Kidney epithelial cell (primary cell): ENCODE results near the gene FAM107B. TPM values are rescaled to one million over a fixed set of nuclear protein-coding genes. Genes with fewer than 3 reads are reported as not detected.

Experiments
- DNase-seq: peaks from one replicate; pipeline ENCODE4 v3.0.0-alpha.2; 2010; ENCODE audit warnings: low read depth
- H3K27me3 ChIP-seq: 2 replicates; pipeline ENCODE4 v1.6.0; 2011; ENCODE audit warnings: low read length; ENCODE audit not compliant: control insufficient read depth, insufficient read depth
- H3K36me3 ChIP-seq: 2 replicates; pipeline ENCODE4 v1.5.1; 2011; ENCODE audit warnings: low read length; ENCODE audit not compliant: control insufficient read depth, insufficient read depth
- H3K4me3 ChIP-seq: 2 replicates; pipeline ENCODE4 v1.5.1; 2011; ENCODE audit warnings: low read depth, mild to moderate bottlenecking, control low read depth, low read length
- total RNA-seq: library from RNA; depleted of rRNA; stranded (reverse); fragments of >200 nt; gene quantifications from 2 replicates; pipeline ENCODE4 v1.2.3, GENCODE V29; 2015
- TF ChIP-seq, protein P1 (sequence below): IDR thresholded peaks from 2 replicates; pipeline ENCODE4 v1.5.1; 2011; ENCODE audit warnings: mild to moderate bottlenecking, moderate library complexity, low read length, control low read depth, inconsistent platforms; ENCODE audit not compliant: insufficient read depth, poor library complexity, severe bottlenecking

The FAM107B gene
- total RNA-seq, 1 donor from 2014 or later, result 33.5 TPM

DNA sequence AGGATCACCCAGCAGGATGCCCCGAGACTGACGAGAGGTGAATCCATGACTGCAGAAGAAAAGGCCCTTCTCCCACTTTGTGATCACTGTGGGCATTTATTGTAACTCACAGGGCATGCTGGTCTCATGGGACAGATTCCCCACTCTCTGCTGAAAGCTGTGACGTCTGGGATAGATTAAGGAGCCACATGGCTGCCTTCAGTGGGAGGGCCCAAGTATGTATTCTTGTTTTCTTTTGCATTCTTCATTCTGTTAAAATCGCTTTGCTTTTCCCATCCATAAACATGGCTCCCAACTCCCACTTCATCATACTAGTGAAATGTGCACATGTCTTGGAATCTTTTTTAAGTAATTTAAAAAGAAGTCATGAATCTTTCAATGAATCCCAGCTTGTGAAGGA is 67.2 kb downstream of the FAM107B start:
- no peak for DNase-seq
- TF ChIP-seq, protein P1, sequence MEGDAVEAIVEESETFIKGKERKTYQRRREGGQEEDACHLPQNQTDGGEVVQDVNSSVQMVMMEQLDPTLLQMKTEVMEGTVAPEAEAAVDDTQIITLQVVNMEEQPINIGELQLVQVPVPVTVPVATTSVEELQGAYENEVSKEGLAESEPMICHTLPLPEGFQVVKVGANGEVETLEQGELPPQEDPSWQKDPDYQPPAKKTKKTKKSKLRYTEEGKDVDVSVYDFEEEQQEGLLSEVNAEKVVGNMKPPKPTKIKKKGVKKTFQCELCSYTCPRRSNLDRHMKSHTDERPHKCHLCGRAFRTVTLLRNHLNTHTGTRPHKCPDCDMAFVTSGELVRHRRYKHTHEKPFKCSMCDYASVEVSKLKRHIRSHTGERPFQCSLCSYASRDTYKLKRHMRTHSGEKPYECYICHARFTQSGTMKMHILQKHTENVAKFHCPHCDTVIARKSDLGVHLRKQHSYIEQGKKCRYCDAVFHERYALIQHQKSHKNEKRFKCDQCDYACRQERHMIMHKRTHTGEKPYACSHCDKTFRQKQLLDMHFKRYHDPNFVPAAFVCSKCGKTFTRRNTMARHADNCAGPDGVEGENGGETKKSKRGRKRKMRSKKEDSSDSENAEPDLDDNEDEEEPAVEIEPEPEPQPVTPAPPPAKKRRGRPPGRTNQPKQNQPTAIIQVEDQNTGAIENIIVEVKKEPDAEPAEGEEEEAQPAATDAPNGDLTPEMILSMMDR, result no peak
- Histone ChIP-seq H3K36me3 (no peaks in the 10 kb centered on the region), H3K27me3 (no peaks in the 10 kb centered on the region), H3K4me3 (no peak overlapping the region)

DNA sequence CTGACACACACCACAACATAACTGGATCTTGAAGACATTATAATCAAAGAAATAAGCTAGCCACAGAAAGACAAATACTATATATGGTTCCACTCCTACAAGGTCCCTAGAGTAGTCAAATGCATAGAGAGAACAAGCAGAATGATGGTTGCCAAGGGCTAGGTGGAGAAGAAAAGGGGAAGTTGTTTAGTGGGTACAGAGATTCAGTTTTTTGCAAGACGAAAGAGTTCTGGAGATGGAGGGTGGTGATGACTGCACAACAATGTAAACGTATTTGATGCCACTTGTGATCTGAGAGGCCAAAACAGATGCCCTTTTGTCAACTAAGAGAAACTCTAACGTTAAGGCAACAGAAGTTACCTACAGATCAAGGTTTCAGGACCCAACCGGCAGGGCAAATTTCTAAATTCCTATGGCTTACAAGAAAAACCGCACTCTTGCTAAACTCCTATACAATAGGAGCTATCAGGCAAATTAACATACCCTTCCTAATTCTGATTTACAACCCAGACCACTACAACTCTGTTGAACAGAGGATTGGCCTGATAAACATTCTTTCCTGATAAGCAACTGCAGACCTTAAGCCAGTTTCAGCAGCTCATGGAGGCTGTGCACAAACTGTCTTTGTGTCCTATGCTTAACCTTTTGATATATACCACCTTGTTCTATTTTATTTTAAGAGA is 69.0 kb downstream of the FAM107B start:
- no peaks in the 10 kb centered on the region for H3K36me3 ChIP-seq
- no peak overlapping the region for H3K4me3 ChIP-seq
- no peak for DNase-seq
- TF ChIP-seq, protein P1, result no peak
- H3K27me3 ChIP-seq, result no peaks in the 10 kb centered on the region

DNA sequence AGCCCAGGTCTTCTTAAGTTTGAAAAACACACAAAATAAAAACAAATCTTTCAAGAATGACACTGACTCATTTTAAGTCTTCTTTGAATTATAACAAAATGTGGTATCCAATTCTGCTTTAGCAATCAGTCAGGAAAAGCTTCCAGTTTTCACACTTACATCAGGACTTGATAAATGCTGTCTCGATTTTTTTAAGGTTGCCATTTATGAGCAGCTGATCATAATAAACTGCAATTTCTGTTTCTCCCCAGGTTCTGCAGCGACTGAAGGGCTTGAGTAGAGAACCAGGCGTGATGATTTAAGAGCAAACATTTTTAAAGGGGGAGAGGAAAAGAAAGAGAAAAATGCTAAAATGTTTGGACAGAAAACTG is 71.1 kb downstream of the FAM107B start:
- Histone ChIP-seq H3K4me3 (no peak overlapping the region), H3K27me3 (no peaks in the 10 kb centered on the region), H3K36me3 (no peaks in the 10 kb centered on the region)
- DNase-seq, result no peak
- TF ChIP-seq, protein P1, result no peak

DNA sequence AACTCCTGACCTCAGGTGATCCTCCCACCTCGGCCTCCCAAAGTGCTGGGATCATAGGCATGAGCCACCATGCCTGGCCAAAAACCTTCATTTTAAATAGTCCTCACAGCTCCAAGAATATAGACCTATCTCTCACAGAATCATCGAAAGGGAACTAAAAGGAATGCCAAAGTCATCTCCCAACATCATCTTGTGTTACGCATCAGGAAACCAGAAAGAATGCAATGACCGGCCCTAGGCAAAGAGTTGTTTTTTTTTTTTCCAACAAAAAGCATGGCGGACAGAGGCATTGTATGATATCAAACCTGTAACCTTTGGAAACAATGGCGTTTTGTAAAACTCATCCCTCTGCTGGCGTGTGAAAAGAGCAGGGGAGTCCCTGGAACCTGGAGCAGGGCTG is 73.2 kb downstream of the FAM107B start:
- no peak for DNase-seq
- Histone ChIP-seq H3K4me3 (no peak overlapping the region), H3K27me3 (no peaks in the 10 kb centered on the region), H3K36me3 (no peaks in the 10 kb centered on the region)
- TF ChIP-seq, protein P1, result no peak

DNA sequence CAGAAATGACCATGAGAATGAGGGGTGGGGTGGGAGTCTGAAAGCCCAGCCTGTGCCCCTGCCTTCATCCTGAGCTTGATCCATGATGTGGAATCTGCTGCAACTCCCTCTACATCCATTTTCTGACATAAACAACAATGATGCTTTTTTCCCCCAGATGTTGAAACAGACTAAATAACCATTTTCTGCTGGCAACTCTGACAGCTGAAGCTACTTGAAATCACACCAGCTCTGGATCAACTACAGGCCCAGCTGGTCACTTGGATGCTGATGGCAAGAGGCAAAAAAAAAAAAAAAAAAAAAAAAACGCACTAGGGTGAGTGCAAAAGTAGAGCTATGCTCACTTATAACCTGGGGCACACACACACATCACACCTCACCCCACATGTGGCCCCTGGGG is 74.2 kb downstream of the FAM107B start:
- Histone ChIP-seq H3K27me3 (no peaks in the 10 kb centered on the region), H3K36me3 (no peaks in the 10 kb centered on the region), H3K4me3 (no peak overlapping the region)
- DNase-seq, result no peak
- TF ChIP-seq, protein P1, result no peak

DNA sequence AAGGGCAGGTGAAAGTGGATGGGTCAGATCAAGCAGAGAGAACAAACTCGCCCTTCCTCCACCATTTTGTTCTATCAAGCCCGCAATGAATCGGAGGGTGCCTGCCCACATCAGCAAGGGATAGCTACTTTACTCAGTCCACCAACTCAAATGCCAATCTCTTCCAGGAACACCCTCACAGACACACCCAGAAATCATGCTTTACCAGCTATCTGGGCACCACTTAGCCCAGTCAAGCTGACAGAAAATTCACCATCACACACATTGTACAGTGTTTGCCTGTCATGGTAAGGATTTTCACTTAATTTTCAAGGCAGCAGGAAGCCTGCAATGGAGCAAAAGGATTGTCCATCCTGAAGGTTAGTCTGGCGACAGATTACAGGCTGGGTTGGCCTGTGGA is 75.2 kb downstream of the FAM107B start:
- no peak for DNase-seq
- no peaks in the 10 kb centered on the region for H3K27me3 ChIP-seq
- no peaks in the 10 kb centered on the region for H3K36me3 ChIP-seq
- H3K4me3 ChIP-seq, result no peak overlapping the region
- TF ChIP-seq, protein P1, result no peak
